Glomerular visceral epithelial cell (primary cell): ENCODE measurements around the gene SPANXD.
"Not testable (repeated sequence)": the region's sequence is repeated elsewhere in the genome, so short reads cannot be mapped to it uniquely, and the experiment has no call there.

Source experiments
- DNase-seq: peaks from one replicate; pipeline ENCODE4 v3.0.0-alpha.2; 2016; ENCODE audit errors: extremely low spot score

SPANXD gene

GRCh38 chrX:141698639-141699038, at the start of gene SPANXD:
Gene SPANXD, minus strand, starts transcription at chrX:141698739. Its CDS starts 334 bp downstream, at chrX:141698405.
- not testable (repeated sequence) for DNase-seq

GRCh38 chrX:141742666-141743065, 44.1 kb upstream of the SPANXD start:
- no peak for DNase-seq

- no peak for DNase-seq
Measured at GRCh38 chrX:141736656-141737055, 38.1 kb upstream of the SPANXD start.

- DNase-seq: no peak
Measured at GRCh38 chrX:141733371-141733770, 34.8 kb upstream of the SPANXD start.

GRCh38 chrX:141732031-141732430, 33.5 kb upstream of the SPANXD start:
- DNase-seq: no peak

- no peak for DNase-seq
Measured at GRCh38 chrX:141724186-141724585, 25.6 kb upstream of the SPANXD start.

GRCh38 chrX:141714680-141715079, 16.1 kb upstream of the SPANXD start:
- DNase-seq: no peak

- DNase-seq: no peak
Measured at GRCh38 chrX:141701072-141701471, 2.5 kb upstream of the SPANXD start.

GRCh38 chrX:141673946-141674345, 24.6 kb downstream of the SPANXD start:
- no peak for DNase-seq

- no peak for DNase-seq
Measured at GRCh38 chrX:141669689-141670088, 28.9 kb downstream of the SPANXD start.

- peak; percentile 3 for DNase-seq
Measured at GRCh38 chrX:141668371-141668770, 30.2 kb downstream of the SPANXD start.

- DNase-seq: no peak
Measured at GRCh38 chrX:141662781-141663180, 35.8 kb downstream of the SPANXD start.

GRCh38 chrX:141652286-141652685, 46.3 kb downstream of the SPANXD start:
- DNase-seq: no peak
